ENCODE measurements around the gene CIITA. TPM values are rescaled to one million over a fixed set of nuclear protein-coding genes. Genes with fewer than 3 reads are reported as not detected.

The CIITA gene
- total and polyA plus RNA-seq, 9 of the 15 experiments (the other 6 are each of a cell fraction or from before 2014, with no cell fraction given): 0.01 to 0.20 (median 0.11) TPM; not detected in 4

DNA sequence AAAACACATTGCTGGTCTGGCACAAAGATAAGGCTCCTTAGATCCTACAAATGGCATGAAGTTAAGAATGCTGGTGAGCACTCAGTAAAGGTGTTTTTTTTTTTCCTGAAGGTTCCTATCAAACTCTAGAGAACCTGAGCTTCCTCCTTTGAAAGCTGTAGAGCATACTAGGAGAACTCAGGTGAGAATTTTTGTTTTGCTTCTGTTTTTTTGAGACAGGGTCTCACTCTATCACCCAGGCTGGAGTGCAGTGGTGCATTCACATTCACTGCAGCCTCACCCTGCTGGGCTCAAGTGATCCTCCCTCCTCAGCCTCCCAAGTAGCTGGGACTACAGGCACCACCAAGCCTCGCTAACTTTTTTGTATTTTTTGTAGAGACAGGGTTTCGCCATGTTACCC is 21.0 kb upstream of the CIITA start:
- no peak overlapping the region for H3K9ac ChIP-seq (ENCODE audit: insufficient read depth in 1 of 2, low read depth in 2 of 2, low read length in 2 of 2)
- no peaks in the 10 kb centered on the region for H3K4me1 ChIP-seq (replicated peaks in 1 of 2; ENCODE audit: control insufficient read depth in 2 of 2, insufficient read depth in 2 of 2, low read length in 2 of 2)
- no peak overlapping the region for H3K27ac ChIP-seq (ENCODE audit: extremely low read depth, low read depth, low read length)
- H3K79me2 ChIP-seq (ENCODE audit: control insufficient read depth, insufficient read depth, low read length): no peaks in the 10 kb centered on the region
- H3K4me2 ChIP-seq (ENCODE audit: insufficient read depth, low read length): no peak overlapping the region
- FAIRE-seq (no peak), DNase-seq (ENCODE audit: extremely low read depth in 1 of 4, low spot score in 3 of 4) (no peak), ATAC-seq (no peak)
- peaks cover 14 to 28% of the 10 kb centered on the region in 2 experiments; a peak in 4 of 5 replicates for H3K27me3 ChIP-seq (ENCODE audit: control insufficient read depth in 2 of 2, insufficient read depth in 2 of 2, low read length in 2 of 2)
- H4K20me1 ChIP-seq (replicated peaks; ENCODE audit: control insufficient read depth, insufficient read depth, low read length): no peaks in the 10 kb centered on the region
- TF ChIP-seq RB1 (IDR thresholded peaks at IDR 0.05; ENCODE audit: low read depth) (no peak), ZNF75A (CRISPR knock-in tag; IDR thresholded peaks at IDR 0.05) (no peak), ARID2 (IDR thresholded peaks at IDR 0.05) (no peak), HNRNPLL (IDR thresholded peaks at IDR 0.05; ENCODE audit: low read depth, low read length, poor library complexity, severe bottlenecking) (no peak)
- TF ChIP-seq, protein P1, sequence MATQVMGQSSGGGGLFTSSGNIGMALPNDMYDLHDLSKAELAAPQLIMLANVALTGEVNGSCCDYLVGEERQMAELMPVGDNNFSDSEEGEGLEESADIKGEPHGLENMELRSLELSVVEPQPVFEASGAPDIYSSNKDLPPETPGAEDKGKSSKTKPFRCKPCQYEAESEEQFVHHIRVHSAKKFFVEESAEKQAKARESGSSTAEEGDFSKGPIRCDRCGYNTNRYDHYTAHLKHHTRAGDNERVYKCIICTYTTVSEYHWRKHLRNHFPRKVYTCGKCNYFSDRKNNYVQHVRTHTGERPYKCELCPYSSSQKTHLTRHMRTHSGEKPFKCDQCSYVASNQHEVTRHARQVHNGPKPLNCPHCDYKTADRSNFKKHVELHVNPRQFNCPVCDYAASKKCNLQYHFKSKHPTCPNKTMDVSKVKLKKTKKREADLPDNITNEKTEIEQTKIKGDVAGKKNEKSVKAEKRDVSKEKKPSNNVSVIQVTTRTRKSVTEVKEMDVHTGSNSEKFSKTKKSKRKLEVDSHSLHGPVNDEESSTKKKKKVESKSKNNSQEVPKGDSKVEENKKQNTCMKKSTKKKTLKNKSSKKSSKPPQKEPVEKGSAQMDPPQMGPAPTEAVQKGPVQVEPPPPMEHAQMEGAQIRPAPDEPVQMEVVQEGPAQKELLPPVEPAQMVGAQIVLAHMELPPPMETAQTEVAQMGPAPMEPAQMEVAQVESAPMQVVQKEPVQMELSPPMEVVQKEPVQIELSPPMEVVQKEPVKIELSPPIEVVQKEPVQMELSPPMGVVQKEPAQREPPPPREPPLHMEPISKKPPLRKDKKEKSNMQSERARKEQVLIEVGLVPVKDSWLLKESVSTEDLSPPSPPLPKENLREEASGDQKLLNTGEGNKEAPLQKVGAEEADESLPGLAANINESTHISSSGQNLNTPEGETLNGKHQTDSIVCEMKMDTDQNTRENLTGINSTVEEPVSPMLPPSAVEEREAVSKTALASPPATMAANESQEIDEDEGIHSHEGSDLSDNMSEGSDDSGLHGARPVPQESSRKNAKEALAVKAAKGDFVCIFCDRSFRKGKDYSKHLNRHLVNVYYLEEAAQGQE (IDR thresholded peaks at IDR 0.05; ENCODE audit: borderline replicate concordance): no peak
- TF ChIP-seq, protein P1 (CRISPR knock-in tag; IDR thresholded peaks at IDR 0.05; ENCODE audit: low read depth): no peak
- H3K36me3 ChIP-seq (ENCODE audit: control insufficient read depth, insufficient read depth, low read length): no peaks in the 10 kb centered on the region
- ChIA-PET POLR2A (no interaction called here), CTCF (ENCODE audit: low intra/inter-chr PET ratio) (no interaction called here)
- no peak overlapping the region for H2AFZ ChIP-seq (ENCODE audit: low read depth, low read length)
- H3K9me1 ChIP-seq (ENCODE audit: control insufficient read depth, insufficient read depth, low read length): no peaks in the 10 kb centered on the region
- intact Hi-C loops (cut with micrococcal nuclease): no loop called here
- H3K4me3 ChIP-seq: no peak overlapping the region
- 0% methylated on average over 2 of the region's 2 CpGs for WGBS (ENCODE audit: insufficient coverage, low coverage, missing lambda C conversion rate)
- H3K9me3 ChIP-seq (replicated peaks; ENCODE audit: control insufficient read depth, insufficient read depth, low read depth, low read length): no peaks in the 10 kb centered on the region
- in situ Hi-C loops (cut with MboI): no loop called here
- BruUV-seq (replicated peaks): no TSS peak
